Activated CD8-positive, alpha-beta memory T cell treated with anti-CD3 and anti-CD28 coated beads, Interleukin-2, amount 10 ng/mL, durations not matched to agents 7 days and 5 days (primary cell): ENCODE results near the gene SNX1. TPM values are rescaled to one million over a fixed set of nuclear protein-coding genes. Genes with fewer than 3 reads are reported as not detected.

ENCODE experiments used
- ATAC-seq: fragments of 150-1000 bp; cut with Tn5 transposase; one replicate; pipeline ENCODE4 v1.10.0; 2021; ENCODE audit warnings: moderate library complexity
- CTCF ChIA-PET: fragments of 350-600 bp; sonication (Branson Sonifier 250); formaldehyde crosslinking; loops from one replicate; lab custom pipeline; 2021; ENCODE audit warnings: antibody characterized with exemption; lab: Charles Lee
- DNase-seq: peaks from one replicate; pipeline ENCODE4 v3.0.0-alpha.2; 2020
- H3K27ac Mint-ChIP-seq: one replicate; pipeline ENCODE4 v1.8.0; 2021; ENCODE audit warnings: mild to moderate bottlenecking, mixed read lengths
- H3K27me3 Mint-ChIP-seq: one replicate; pipeline ENCODE4 v1.8.0; 2021; ENCODE audit warnings: mixed read lengths
- H3K36me3 Mint-ChIP-seq: one replicate; pipeline ENCODE4 v1.8.0; 2021; ENCODE audit warnings: mild to moderate bottlenecking, mixed read lengths
- H3K4me1 Mint-ChIP-seq: one replicate; pipeline ENCODE4 v1.8.0; 2021; ENCODE audit warnings: mixed read lengths
- H3K4me3 Mint-ChIP-seq: one replicate; pipeline ENCODE4 v1.8.0; 2021; ENCODE audit warnings: mild to moderate bottlenecking, moderate library complexity, mixed read lengths
- H3K9me3 Mint-ChIP-seq: one replicate; pipeline ENCODE4 v1.8.0; 2022; ENCODE audit warnings: low read depth, mixed read lengths
- total RNA-seq, 2 experiments: library from RNA; stranded (reverse); gene quantifications; one replicate each; pipeline ENCODE4 v1.2.3, GENCODE V29; 2021

SNX1 gene
- total RNA-seq, 2 experiments from 2014 or later = 108 to 114 TPM

DNA sequence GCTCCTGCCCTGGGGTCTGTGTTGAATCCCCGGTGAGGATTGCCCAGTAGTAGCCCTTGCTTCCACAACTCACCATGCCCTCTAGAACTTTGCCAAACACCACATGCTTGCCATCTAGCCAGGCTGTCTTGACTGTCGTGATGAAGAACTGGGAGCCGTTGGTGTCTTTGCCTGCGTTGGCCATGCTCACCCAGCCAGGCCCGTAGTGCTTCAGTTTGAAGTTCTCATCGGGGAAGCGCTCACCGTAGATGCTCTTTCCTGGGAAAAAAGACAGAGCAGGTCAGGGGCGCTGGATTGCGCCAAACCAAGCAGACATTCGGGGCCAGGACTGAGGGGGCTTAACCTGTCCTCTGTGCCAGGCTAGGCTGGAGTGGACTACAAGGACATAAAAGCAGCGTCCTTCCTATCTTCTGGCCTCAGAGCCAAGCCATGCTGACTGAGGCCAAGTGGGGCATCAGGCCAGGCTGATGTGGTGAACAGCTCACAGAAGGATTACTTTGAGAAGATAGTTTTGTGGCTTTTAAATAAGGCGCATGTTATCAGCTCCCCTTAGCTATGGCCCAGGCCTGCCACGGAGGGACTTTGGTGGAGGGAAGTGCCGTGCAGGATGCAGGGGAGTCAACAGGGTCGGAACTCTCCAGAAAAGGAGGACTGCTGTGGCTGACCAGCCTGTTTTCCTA is 61.0 kb downstream of the SNX1 start:
- H3K4me3 Mint-ChIP-seq = no peak overlapping the region
- H3K36me3 Mint-ChIP-seq = peaks cover 40% of the 10 kb centered on the region
- CTCF ChIA-PET = no interaction called here
- H3K27ac Mint-ChIP-seq = no peak overlapping the region
- H3K9me3 Mint-ChIP-seq = no peaks in the 10 kb centered on the region
- ATAC-seq = no peak
- DNase-seq = no peak
- H3K27me3 Mint-ChIP-seq = peaks cover 11% of the 10 kb centered on the region
- H3K4me1 Mint-ChIP-seq = peaks cover 38% of the 10 kb centered on the region

DNA sequence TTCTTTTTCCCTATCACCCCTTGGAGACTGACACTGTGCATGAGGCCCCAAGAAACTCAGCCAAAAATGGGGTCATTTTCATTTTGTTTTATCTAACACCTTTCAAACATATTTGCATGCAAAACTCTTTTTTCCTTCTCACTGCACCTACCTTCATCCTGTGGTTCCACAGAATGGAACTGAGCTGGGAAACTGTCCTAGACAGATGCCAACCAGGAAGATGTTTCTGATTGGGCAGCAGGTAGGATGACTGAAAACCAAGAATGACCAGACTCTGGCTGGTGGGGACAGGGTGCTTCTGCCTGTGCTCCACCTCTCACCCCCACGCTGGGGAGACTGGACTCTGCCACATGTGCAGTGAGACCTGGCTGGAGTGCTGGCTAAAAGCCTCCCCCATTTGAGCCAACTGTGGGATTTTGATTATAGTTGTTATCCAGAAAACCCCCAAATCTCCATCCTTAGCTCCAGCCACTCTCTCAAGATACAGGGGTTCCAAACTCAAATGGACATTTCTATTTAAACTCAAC is 61.9 kb downstream of the SNX1 start:
- Mint-ChIP-seq H3K9me3 (no peaks in the 10 kb centered on the region), H3K4me3 (no peak overlapping the region), H3K36me3 (peaks cover 45% of the 10 kb centered on the region), H3K4me1 (peaks cover 39% of the 10 kb centered on the region), H3K27ac (no peak overlapping the region), H3K27me3 (peaks cover 7% of the 10 kb centered on the region)
- CTCF ChIA-PET = no interaction called here
- DNase-seq (no peak), ATAC-seq (no peak)

DNA sequence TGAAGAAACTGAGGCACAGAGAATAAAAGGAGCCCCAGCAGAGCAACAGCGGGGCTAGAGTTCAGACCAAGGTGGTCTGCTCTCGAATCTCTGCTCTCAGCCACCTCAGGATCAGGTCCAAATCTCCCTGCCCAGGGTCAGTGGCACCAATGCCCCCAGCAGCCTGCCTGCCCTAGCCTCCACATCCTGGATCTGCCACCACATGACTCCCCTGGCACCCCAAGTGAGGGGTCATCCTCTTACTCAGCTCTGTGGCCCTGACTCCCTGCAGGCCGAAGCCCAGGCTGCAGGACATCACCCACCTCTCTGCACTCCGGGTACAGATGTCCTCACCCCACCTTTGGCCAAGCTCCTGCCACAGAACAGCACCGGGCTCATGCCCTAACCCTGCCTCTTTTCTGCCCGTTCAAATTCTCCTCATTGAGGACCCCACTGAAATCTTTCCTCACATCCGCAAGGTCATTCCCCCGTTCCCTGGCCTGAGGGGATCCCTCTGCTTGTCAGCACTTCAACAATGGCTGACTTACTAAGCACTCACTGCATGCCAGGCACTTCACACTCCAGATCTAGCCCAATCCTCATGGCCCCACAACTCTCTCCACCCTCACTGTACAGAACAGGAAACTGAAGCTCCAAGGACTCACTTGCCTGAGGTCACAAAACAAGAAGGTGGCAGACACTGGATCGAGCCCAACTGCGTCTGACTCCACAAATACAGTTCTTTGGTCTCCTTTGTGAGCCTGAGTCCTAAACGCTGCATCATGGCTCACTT is 62.8 kb downstream of the SNX1 start:
- ATAC-seq (no peak), DNase-seq (no peak)
- Mint-ChIP-seq H3K4me1 (peaks cover 34% of the 10 kb centered on the region), H3K9me3 (no peaks in the 10 kb centered on the region), H3K27ac (peak overlapping the region; percentile 54), H3K36me3 (peaks cover 45% of the 10 kb centered on the region), H3K4me3 (no peak overlapping the region), H3K27me3 (no peaks in the 10 kb centered on the region)
- CTCF ChIA-PET = no interaction called here

DNA sequence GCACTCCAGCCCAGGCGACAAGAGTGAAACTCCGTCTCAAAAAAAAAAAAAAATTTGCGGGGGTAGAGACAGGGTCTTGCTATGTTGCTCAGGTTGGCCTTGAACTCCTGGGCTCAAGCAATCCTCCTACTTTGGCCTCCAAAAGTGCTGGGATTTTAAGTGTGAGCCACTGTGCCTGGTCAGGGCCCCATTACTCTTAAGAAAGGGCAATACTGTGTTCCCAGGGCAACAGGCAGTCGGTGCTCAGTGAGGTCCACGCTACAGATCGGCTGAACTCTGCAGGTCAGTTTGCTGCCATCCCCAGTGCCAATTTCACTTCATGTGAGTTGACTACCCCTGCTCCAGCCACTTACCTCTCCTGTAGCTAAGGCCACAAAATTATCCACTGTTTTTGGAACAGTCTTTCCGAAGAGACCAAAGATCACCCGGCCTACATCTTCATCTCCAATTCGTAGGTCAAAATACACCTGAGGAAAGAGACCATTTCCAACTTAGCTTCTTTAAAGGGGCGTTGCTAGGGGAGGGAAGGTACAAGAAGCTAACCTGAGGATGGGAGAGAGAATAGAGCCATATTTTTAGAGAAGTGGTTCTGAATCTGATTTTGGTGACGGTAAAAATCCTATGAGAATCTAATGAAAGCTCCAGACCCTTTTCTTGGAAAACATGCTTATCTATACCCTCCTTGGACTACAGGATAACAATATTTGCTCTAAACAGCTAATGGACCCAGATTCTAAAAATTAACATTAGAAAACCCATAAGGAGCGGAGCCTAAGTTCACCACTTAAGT is 66.1 kb downstream of the SNX1 start:
- ATAC-seq (no peak), DNase-seq (no peak)
- Mint-ChIP-seq H3K27me3 (no peaks in the 10 kb centered on the region), H3K4me1 (peaks cover 49% of the 10 kb centered on the region), H3K4me3 (peak overlapping the region; percentile 81), H3K27ac (peak overlapping the region; percentile 85), H3K36me3 (peaks cover 36% of the 10 kb centered on the region), H3K9me3 (no peaks in the 10 kb centered on the region)
- CTCF ChIA-PET = interaction anchor here (0.9 to 4.0 kb wide), 5 partner anchors 9 to 473 kb away, joined by 3 to 29 read pairs (median 4); partner anchors contain the start of genes CIAO2A and TRIP4

DNA sequence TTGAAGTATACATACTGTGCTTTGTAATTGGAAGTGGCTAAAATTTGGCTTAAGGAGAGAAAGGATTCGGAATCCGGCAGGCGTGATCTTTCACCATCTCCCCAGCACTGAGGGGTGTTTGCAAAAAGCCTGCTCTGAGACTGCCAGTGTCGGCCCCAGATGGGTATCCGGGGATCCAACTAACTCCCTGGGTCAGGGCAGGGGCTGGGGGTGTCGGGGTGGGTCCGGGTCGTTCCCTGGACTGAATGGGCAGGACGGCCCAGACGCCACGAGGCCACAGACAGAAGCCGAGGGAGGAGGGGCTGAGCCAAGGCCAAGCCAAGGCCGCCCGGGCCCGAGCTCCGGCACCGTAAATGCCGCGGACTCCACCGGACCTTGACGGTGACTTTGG is 66.7 kb downstream of the SNX1 start:
- peak; percentile 24 for ATAC-seq
- CTCF ChIA-PET = interaction anchor here (1.3 to 4.0 kb wide), 5 partner anchors 9 to 673 kb away, joined by 3 to 29 read pairs (median 4); partner anchors contain the start of genes CIAO2A and TRIP4
- H3K4me1 Mint-ChIP-seq = peaks cover 53% of the 10 kb centered on the region
- no peaks in the 10 kb centered on the region for H3K27me3 Mint-ChIP-seq
- no peak for DNase-seq
- peak overlapping the region; percentile 81 for H3K4me3 Mint-ChIP-seq
- H3K9me3 Mint-ChIP-seq = no peaks in the 10 kb centered on the region
- peaks cover 33% of the 10 kb centered on the region for H3K36me3 Mint-ChIP-seq
- peak overlapping the region; percentile 85 for H3K27ac Mint-ChIP-seq

DNA sequence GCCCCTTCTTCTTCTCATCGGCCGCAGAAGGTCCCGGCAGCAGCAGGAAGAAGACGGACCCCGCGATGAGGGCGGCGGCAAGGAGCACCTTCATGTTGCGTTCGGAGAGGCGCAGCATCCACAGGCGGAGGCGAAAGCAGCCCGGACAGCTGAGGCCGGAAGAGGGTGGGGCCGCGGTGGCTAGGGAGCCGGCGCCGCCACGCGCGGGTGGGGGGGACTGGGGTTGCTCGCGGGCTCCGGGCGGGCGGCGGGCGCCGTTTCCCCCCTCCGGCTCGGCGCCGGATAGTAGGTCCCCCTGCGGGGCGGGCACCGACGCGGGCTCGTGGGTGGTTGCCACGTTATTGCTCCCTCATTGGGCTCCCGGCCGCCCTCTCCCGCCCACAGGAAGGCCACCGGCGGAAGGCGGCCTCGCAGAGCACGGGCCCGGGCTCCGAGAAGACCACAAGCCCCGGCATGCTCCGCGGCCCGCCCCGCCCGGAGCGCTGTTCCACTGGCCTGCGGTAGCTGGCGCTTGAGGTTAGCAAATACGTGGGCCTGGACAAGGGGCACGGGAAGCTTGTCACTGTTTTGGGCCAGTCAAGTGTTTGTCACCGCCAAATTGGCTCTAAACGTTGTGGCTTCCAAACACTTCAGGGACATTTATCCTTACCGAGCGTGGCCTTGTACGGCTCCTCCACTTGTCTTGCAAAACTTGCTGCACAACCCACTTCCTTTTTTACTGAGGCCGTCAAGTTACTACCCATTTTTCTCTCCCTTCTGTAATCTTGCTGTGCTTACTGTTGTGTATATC is 67.3 kb downstream of the SNX1 start, which contains the start of gene PPIB:
TSS of gene PPIB (minus strand) at position 154 of the 790 bp plus-strand sequence. CDS start at position 118, 36 bp downstream.
- ATAC-seq (peak; percentile 95), DNase-seq (peak; percentile 98)
- H3K27me3 Mint-ChIP-seq = no peaks in the 10 kb centered on the region
- H3K27ac Mint-ChIP-seq = peak within 1 kb of the TSS; percentile 96
- H3K9me3 Mint-ChIP-seq = no peaks in the 10 kb centered on the region
- H3K36me3 Mint-ChIP-seq = peaks cover 29% of the 10 kb centered on the region
- peak within 1 kb of the TSS; percentile 81 for H3K4me3 Mint-ChIP-seq
- peaks cover 51% of the 10 kb centered on the region for H3K4me1 Mint-ChIP-seq
- CTCF ChIA-PET = interaction anchor here (0.6 to 4.0 kb wide), 8 partner anchors 10 to 673 kb away, joined by 3 to 29 read pairs (median 4); partner anchors contain the start of genes CIAO2A and TRIP4

DNA sequence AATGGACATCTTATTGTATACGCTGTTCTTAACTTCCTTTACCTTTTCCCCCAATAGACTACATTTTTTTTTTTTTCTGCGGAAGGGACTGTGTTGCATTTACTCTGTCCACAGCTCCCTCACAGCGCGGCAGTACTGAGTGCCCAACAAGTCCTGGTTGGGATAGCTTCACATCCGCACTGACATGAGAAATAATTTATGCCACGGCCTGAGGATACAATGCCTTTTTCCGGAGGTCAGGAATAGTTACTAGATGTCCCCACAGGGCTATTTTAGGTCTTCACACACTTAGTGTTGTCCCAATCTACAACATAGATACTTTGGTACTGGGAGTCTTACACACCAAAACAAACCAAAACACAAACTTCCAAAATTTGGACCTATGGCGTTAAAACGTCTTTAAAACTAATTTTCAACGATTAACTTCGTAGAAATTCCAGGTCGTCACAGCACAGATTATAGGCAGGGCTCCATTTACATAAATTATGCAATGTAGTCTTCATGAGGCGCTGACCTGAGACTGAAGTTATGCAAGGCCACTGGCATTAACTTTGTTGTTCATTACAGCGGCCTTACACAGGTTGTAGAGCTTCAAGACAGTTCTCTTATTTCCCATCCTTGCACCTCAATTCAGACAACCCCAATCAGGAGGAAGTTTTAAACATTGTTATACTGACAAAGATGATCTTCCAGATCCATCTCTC is 68.0 kb downstream of the SNX1 start:
- H3K27ac Mint-ChIP-seq = peak overlapping the region; percentile 96
- no peaks in the 10 kb centered on the region for H3K27me3 Mint-ChIP-seq
- H3K36me3 Mint-ChIP-seq = peaks cover 24% of the 10 kb centered on the region
- ATAC-seq = peak; percentile 6
- peak overlapping the region; percentile 78 for H3K4me3 Mint-ChIP-seq
- CTCF ChIA-PET = interaction anchor here (0.7 to 4.0 kb wide), 7 partner anchors 11 to 672 kb away, joined by 3 to 29 read pairs (median 3); partner anchors contain the start of gene CIAO2A
- peak; percentile 59 for DNase-seq
- peaks cover 45% of the 10 kb centered on the region for H3K4me1 Mint-ChIP-seq
- H3K9me3 Mint-ChIP-seq = no peaks in the 10 kb centered on the region

DNA sequence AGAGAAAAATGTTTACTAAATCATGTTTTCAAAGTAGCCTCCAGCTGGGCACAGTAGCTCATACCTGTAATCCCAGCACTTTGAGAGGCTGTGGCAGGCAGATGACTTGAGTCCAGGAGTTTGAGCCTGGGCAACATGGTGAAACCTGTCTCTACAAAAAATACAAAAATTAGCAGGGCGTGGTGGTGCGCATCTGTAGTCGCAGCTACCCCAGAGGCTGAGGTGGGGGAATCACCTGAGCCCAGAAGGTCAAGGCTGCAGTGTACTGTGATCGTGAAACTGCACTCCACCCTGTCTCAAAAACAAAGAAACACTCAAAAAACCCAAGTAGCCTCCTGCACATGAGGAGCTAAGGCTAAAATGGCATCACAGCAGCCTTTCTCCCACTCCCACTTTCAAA is 68.7 kb downstream of the SNX1 start:
- no peaks in the 10 kb centered on the region for H3K27me3 Mint-ChIP-seq
- peaks cover 41% of the 10 kb centered on the region for H3K4me1 Mint-ChIP-seq
- CTCF ChIA-PET = interaction anchor here (1.1 to 4.0 kb wide), 4 partner anchors 11 to 46 kb away, joined by 3 to 29 read pairs (median 4); no protein-coding TSS in a partner anchor
- ATAC-seq (no peak), DNase-seq (no peak)
- H3K4me3 Mint-ChIP-seq = peak overlapping the region; percentile 78
- no peaks in the 10 kb centered on the region for H3K9me3 Mint-ChIP-seq
- H3K27ac Mint-ChIP-seq = peak overlapping the region; percentile 96
- H3K36me3 Mint-ChIP-seq = peaks cover 21% of the 10 kb centered on the region

DNA sequence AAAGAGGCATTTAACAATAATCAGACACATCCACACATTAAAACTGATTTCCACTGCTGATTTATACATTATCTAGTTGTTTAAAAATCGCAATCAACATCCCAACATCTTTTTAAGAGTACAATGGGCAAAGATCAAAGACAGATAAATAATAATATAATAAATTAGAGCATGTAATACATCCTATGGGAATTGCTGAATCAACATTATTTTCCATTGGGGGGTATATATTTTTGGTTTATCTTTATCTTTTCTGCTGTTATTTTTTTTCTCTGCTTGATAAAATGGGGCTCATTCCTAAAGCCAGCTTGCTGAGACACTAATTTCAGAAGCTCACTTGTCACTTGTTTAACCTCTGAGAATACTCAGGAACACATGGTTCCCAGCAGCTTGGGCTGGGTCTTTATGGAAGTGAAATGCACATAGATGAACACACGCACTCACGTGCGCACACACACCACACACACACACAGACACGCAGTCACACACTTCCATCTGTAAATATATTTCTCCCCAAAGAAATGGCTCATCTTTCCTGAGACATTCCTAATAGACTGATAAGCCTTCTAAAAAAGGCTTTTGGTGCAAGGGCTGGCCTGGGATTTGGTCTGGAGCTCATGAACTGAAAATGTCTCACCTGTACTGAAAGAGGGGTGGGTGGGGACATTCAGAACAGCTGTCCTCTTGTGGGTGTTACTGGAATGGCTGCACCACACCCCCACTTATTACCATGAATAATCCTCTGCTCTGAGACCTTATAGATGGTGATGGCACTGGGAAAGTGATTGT is 70.5 kb downstream of the SNX1 start:
- H3K27ac Mint-ChIP-seq = no peak overlapping the region
- CTCF ChIA-PET = interaction anchor here (1.1 kb wide), 1 partner anchor 15 kb away, joined by 3 read pairs; no protein-coding TSS in a partner anchor
- no peak for ATAC-seq

DNA sequence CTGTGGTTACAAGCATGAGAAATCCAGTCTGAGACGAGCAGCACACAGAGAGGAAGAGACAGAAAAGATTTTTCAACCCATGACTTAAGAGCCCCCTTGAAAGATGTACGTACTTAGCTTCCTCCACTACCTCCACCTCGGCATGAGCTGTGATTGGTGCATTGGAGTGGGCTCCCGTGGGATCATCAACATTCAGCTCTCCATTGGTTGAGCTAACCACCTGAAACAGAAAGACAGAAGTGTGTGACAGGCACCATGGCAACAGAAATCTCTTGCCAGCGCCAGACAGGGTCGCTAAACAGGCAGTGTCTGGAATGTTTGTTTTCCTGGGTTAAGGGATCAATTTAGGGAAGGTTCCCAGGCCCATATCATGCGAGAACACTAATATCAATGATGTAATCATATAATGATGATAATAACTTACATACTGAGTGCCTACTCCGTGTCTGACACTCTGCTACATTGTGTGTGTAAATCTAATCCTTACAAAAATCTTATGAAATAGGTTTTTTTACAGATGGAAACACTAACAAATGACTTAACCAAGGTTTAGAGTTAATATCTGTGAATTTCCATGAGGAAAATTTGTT is 84.5 kb downstream of the SNX1 start:
- CTCF ChIA-PET = interaction anchor here (1.1 kb wide), 1 partner anchor 12 kb away, joined by 4 read pairs; no protein-coding TSS in a partner anchor
- no peak overlapping the region for H3K4me3 Mint-ChIP-seq
- H3K36me3 Mint-ChIP-seq = peaks cover 15% of the 10 kb centered on the region
- H3K27me3 Mint-ChIP-seq = no peaks in the 10 kb centered on the region
- DNase-seq (no peak), ATAC-seq (no peak)
- H3K4me1 Mint-ChIP-seq = no peaks in the 10 kb centered on the region
- no peaks in the 10 kb centered on the region for H3K9me3 Mint-ChIP-seq
- H3K27ac Mint-ChIP-seq = no peak overlapping the region

More for the DNA sequence above, 70.5 kb downstream of the SNX1 start:
- Mint-ChIP-seq H3K36me3 (peaks cover 21% of the 10 kb centered on the region), H3K9me3 (no peaks in the 10 kb centered on the region), H3K4me1 (peaks cover 32% of the 10 kb centered on the region), H3K27me3 (no peaks in the 10 kb centered on the region), H3K4me3 (no peak overlapping the region)
- no peak for DNase-seq
